ENCODE measurements around the gene SLC48A1.

DNA sequence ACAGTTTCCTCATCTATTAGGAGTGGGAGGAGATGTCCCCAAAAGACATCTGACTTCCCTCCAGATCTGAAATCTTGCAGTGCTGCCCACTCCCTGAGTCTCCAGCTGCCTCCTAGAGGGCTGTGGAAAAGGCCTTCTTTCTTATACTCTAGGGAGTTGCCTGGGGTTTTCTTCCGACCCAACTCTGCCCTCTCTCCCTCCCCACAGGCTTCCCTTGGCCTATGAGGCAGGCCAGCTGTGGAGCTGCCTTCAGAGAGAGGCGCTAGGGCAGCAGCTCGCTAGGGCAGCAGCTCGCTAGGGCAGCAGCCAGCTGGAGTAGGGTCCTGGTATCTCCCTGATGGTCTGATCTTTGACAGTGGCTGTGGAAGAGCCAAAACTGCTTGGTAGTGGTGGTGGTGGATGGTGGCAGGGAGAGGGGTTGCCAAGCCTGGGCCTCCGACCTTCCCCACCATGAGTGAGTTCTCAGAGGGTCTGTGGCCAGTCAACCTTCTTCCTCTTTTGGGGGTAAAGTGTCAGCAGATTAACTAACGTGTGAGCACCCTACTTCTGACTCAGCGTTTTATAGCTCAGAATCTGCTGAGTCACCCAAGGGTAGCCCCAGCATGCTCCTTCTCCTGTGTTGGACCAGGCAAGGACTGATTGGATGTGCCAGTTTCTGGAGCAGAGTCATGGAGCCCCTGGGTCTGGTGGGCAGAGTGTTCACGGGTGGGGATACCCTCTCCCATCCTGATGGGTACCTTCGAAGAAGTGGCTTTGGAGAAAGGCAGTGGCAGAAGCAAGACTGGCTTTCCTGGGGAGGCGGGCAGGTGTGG is 2.3 kb downstream of the SLC48A1 start:
- no peak for TF ChIP-seq POLR2A (IDR thresholded peaks at IDR 0.05)
- TF ChIP-seq, protein P1, sequence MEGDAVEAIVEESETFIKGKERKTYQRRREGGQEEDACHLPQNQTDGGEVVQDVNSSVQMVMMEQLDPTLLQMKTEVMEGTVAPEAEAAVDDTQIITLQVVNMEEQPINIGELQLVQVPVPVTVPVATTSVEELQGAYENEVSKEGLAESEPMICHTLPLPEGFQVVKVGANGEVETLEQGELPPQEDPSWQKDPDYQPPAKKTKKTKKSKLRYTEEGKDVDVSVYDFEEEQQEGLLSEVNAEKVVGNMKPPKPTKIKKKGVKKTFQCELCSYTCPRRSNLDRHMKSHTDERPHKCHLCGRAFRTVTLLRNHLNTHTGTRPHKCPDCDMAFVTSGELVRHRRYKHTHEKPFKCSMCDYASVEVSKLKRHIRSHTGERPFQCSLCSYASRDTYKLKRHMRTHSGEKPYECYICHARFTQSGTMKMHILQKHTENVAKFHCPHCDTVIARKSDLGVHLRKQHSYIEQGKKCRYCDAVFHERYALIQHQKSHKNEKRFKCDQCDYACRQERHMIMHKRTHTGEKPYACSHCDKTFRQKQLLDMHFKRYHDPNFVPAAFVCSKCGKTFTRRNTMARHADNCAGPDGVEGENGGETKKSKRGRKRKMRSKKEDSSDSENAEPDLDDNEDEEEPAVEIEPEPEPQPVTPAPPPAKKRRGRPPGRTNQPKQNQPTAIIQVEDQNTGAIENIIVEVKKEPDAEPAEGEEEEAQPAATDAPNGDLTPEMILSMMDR (IDR thresholded peaks at IDR 0.05) = no peak
